ENCODE data around the gene ACADM.

GRCh38 chr1:75707191-75707590, 17.3 kb upstream of the ACADM start:
- TF ChIP-seq, protein P1, sequence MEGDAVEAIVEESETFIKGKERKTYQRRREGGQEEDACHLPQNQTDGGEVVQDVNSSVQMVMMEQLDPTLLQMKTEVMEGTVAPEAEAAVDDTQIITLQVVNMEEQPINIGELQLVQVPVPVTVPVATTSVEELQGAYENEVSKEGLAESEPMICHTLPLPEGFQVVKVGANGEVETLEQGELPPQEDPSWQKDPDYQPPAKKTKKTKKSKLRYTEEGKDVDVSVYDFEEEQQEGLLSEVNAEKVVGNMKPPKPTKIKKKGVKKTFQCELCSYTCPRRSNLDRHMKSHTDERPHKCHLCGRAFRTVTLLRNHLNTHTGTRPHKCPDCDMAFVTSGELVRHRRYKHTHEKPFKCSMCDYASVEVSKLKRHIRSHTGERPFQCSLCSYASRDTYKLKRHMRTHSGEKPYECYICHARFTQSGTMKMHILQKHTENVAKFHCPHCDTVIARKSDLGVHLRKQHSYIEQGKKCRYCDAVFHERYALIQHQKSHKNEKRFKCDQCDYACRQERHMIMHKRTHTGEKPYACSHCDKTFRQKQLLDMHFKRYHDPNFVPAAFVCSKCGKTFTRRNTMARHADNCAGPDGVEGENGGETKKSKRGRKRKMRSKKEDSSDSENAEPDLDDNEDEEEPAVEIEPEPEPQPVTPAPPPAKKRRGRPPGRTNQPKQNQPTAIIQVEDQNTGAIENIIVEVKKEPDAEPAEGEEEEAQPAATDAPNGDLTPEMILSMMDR (IDR thresholded peaks at IDR 0.05): no peak
- no peak for TF ChIP-seq POLR2A (IDR thresholded peaks at IDR 0.05)
